DMS114 treated with DMSO at 0.1 percent for 48 hours (cell line): ENCODE data around the gene GSTT2B.
"Not testable (repeated sequence)": the region's sequence is repeated elsewhere in the genome, so short reads cannot be mapped to it uniquely, and the experiment has no call there.

ENCODE experiments used
- DNase-seq: peaks from one replicate; lab custom pipeline; 2025; ENCODE audit not compliant: unreplicated experiment; lab: John Stamatoyannopoulos, UW

GSTT2B gene

DNA sequence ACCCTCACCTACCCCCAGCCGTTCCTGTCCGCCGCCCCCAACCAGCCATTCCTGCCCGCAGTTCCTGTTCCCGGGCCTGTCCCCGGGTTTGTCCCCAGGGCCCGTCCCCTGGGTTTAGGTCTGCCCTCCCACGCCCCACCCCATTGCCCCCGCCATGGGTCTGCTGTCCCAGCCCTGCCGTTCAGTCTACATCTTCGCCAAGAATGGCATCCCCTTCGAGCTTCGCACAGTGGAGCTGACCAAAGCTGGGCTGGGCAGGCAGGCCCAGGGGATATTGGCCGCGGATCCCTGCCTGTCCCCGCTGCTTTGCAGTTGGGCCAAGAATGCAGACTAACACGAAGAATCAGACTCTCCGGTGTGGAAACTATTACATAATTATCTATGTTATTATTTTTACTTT, 11.2 kb downstream of the GSTT2B start:
- DNase-seq, result not testable (repeated sequence)

DNA sequence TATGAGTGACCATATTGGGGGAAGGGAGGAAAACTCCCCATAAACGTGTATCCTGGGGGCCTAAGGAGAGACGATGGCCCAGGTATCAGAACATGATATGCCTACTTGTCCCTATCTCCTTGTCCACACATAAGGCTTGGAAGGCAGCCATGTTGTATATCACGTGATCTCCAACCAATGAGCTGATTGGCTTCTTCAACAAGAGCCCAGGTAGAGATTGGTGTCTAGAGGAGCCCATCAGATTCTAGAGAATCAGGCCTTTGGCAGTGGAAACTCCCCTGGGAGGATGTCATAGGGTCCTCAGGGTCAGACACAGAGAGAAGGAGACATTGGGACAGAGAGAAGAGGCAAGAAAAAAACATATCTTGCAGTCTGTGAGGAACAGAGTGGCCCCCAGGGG, 13.6 kb downstream of the GSTT2B start:
- DNase-seq, result not testable (repeated sequence)

DNA sequence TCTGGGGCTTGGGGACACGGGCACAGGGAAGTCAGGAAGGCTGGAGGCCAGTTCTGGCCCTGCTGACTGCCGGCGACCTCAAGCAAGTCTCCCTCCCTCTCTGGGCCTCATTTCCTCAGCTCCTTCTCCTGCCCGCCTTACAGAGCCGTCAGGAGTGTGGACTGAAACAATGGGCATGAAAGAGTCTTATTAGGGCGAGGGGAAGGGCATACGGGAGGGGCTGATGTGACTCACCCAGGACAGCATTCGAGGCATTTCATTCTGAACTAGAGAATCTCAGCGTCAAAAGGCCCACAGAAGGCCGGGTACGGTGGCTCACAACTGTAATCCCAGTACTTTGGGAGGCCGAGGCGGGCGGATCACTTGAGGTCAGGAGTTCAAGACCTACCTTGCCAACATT, 20.8 kb downstream of the GSTT2B start:
- not testable (repeated sequence) for DNase-seq

DNA sequence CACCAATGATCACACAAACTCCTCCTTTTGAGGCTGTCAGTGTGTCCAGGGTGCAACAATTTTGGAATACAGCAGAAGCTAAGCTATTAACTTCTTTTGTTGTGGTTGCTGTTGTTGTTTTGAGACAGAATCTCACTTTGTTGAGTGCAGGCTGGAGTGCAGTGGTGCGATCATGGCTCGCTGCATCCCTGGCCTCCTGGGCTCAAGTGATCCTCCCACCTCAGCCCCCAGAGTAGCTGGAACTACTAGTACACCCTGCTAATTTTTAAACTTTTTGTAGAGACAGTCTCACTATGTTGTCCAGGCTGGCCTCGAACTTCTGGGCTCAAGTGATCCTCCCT, 22.0 kb downstream of the GSTT2B start:
- no peak for DNase-seq

DNA sequence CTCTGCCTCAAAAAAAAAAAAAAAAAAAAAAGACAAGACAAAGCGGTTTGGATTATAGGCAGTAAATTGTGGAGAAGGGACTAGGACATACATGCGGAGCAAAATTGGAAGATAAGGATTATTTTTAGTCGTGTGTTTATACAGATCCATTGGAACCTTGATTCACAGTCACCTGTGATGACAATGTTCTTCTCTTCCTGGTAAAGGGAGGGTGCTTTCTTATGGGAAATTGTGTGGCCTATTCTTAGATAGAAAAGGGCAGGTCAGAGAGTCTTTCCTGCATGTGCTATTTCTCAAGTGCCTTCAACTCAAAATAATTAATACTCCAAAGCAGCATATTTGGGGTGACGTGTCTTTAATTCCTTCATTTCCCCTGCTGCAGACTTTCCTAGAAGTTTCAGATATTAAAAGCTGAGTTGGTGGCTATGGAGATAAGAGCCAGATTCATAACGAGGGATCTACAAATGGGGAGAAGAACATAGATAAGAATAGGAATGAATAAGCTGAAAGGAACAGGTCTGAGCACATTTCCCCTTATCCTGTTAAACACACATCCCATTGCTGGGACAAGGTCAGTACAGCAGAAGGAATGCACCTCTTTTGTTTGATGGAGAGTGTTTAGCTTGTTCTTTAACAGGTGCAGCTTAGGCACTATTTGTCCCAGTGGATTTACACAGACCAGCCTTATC, 22.5 kb downstream of the GSTT2B start:
- no peak for DNase-seq

DNA sequence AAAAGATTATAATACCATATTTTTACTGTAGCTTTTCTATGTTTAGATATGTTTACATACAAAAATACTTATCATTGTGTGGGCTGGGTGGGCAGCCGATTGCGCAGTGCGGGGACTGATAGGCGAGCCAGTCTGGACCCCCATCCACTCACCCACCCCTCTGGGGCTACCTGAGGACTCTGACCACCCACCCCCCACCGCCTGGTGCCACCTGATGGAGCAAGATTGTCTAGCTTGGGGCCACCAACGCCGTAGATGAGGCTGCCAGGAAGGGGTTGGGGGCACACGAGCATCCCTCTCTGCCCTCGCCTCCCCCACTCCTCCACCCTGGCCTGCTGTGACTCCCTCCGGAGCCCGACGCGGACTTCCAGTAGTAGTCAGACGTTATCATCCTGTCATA, 34.4 kb downstream of the GSTT2B start:
- no peak for DNase-seq

DNA sequence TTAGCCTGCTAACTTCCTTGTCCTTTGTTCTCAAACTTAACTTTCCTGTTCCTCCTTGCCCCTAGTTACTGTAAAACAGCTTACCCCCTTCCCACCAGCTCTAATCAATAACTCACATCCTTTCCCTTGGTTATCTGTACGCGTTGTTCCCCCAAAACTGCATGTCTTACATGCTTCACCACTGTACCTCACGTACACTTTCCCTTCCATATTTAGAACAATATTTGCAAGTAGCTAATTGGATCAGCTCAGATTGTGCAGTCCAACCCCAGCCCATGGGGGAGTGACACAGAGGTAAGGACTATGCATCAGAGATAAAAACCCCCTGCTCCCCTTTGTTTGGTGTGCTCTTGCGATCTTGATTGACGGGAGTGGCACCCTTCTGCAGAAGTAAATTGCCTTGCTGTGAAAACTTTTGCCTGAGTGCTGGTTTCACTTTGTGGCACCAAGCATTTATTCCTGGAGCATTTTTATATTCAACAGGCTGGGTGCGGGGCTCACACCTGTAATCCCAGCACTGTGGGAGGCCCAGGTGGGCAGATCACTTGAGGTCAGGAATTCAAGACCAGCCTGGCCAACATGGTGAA, 35.9 kb downstream of the GSTT2B start:
- no peak for DNase-seq

DNA sequence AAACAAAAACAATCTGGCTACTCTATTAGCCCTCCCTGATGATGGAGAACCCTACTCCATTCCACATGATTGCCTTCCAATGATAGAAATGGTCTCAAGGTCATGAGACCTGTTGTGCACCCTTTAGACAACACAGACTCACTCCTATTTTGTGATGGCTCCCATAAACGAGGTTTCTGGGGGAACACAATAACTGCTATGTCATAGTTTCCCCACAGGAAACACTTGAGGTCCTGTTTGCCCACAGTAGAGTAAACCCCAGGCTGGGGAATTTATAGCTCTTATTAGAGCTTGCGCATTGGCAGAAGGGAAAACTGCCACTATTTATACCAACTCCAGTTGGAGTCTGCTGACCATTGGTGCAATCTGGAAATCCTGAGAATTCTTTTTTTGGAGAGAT, 38.1 kb downstream of the GSTT2B start:
- no peak for DNase-seq

DNA sequence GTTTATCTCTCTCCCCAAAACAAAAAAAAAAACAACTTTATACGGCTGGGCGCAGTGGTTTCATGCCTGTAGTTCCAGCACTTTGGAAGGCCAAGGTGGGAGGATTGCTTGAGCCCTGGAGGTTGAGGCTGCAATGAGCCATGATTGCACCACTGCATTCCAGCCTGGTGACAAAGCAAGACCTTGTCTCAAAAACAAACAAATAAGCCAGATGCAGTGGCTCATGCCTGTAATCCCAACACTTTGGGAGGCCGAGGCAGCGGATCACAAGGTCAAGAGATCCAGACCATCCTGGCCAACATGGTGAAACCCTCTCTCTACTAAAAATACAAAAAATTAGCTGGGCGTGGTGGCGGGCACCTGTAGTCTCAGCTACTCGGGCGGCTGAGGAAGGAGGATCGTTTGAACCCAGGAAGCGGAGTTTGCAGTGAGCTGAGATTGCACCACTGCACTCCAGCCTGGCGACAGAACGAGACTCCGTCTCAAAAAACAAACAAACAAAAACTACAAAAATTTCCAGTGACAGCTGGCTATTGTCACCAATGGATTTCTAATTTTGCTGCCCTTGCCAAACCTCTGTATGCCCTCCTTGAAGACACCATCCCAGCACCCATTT, 39.3 kb downstream of the GSTT2B start:
- not testable (repeated sequence) for DNase-seq

DNA sequence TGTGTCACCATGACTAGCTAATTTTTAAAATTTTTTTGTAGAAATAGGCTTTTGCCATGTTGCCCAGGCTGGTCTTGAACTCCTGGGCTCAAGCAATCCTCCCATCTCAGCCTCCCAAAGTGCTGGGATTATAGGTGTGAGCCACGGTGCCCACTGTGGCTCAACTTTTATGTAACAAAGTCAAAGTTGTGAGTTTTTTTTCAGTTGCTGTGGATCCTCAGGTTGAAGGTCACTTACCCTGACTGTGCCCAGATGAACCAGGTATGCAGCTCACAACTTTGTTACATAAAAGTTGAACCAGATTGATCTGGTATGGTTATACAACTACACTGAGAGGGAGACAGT, 40.8 kb downstream of the GSTT2B start:
- not testable (repeated sequence) for DNase-seq

DNA sequence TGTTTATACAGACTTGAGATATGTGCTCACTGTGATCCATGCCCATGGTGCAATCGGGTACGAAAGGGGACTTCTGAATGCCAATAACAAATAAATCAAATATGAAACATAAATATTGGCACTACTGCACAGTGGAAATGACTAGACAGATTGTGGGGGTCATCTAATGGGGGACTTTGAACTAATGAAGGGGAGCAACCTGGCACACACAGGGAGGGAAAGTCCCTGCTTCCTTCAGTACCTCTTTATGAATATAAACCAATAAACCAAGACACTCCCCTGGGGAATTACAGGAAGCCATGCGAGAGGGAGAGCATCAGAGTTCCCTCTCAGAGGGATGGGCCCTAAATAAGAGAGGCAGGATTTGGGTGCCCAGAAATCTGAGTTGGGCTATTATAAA, 45.7 kb downstream of the GSTT2B start:
- no peak for DNase-seq

DNA sequence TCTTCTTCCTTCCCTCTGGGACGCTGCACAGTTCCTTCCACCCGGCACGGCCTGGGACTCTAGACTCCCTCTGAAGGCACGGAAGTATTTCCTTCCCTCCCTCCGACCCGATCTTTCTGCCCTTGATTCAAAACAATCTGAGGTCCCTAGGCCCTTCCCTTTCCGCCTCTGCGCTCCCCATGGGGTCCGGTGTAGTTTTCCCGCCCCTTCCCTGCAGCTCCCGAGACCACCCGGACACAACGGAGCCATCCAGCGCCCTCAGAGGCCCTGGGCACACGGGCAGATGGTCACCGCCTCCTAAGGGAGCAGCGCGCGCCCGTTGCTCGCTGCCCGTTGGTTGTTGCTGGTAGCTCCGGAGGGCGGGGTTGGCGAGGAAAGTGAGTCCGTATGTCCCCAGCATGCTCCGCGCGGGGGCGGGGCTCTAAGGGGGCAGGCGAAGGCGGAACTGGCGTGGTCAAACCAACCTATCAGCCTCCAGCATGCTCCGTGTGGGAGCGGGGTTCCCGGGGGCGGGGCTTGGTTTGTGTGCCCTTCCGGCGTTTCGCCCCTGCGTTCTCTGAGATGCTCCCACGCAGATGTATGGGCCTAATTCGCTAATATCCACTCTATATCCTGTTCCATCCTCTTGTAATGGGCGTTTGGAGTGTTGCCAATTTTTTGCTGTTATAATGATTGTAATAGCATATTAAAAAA, 47.2 kb downstream of the GSTT2B start:
- peak; percentile 86 for DNase-seq

DNA sequence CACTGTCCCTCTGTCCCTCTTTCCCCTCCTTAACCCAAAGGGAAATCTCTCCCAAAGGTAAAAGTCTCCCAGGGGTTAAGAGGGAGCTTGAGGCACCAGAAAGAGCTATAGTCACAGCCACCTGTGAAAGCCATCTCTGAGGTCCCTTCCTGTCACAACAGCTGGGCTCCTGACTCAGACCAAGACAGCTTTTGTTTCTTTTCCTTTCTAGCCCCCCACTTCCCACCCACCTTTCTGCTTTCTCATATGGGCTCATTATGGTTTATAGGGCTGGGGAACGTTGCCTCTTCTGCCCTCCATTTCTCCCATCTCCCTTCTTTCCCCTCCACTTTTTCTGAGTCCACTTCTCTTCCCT, 47.7 kb downstream of the GSTT2B start:
- DNase-seq, result no peak

DNA sequence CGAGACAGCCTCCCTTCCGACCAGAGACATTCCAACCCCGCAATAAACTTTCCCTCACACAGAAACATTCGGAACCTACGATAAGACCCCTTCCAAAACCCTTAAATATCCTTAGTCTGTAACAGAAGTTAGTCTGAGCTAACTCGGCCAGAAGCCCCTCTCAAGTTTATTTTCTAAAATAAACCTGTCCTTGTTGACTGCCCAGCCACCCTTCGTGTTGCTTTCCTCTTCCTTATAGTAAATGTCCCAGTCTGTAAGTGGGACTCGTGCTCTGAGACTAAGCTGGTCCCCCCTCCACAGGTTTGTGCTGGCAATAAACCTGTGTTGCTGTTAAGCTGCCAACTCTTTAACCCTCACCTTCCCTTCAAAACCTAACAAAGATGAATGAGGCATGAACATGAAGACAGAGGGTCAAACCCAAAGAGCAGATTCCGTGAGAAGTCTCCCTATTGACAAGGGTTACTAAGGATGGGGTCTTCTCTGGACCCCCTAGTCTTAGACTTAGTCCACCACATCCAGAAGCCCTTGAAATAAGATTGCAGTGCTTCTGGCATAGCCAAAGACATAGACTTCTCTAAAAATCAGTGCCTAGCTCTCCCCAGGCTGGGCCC, 48.6 kb downstream of the GSTT2B start:
- no peak for DNase-seq

DNA sequence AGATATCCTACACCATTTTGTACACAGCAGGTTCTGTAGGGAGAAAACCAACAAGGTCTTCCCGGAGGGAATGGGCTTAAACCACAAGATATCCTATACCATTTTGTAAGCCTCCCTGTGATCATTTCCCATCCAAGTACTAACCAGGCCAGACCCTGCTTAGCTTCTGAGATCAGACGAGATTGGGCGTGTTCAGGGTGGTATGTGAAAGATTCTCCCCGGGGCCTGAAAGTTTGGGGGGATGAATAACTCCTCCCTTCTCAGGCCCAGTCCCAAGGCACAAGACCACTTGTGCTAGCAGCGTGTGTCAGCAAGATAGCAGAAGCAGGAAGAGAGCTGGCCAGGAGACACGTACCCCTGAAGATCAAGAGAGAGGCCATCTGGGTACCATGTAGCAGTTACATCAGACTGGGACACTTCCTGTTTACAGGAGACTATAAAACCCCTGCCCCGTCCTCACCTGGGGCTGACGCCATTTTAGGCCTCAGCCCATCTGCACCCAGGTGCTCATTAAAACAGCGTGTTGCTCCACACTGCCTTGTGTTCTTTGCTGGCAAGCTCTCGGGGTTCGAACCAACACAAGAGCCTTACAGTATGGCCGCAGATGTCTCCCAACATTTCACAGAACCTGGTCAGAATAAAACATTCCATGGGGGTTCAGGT, 49.5 kb downstream of the GSTT2B start:
- no peak for DNase-seq

DNA sequence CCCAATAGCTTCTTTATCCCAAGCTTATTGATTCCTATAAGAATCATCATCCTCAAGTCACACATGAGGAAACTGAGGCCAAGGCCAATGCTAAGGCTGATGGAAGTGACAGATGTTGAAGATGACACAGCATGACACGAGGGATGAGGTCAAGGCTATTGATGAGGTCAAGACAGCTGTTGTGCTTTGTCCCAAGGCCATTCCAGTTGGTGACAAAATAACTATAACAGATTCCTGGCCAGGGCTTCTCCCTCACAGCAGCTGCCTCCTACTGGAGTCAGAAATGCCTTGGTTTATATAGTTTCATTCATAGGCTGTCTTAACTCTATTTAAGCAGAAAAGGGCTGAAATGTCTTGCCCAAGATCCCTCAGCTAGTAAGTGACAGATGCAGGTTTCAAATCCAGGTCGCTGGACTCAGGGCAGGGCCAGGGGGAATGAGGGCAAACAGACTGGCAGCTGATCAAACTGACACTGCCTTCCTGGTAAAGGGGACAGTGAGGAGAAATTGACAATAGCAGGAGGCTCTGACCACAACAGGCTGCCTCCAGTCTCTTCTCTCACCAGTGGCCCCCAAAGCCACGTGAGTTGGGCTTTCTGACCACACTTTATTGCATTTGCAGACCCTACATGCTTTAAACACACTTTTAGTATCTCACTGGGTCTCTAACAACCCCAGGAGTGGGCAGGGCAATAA, 50.4 kb downstream of the GSTT2B start:
- DNase-seq, result no peak

DNA sequence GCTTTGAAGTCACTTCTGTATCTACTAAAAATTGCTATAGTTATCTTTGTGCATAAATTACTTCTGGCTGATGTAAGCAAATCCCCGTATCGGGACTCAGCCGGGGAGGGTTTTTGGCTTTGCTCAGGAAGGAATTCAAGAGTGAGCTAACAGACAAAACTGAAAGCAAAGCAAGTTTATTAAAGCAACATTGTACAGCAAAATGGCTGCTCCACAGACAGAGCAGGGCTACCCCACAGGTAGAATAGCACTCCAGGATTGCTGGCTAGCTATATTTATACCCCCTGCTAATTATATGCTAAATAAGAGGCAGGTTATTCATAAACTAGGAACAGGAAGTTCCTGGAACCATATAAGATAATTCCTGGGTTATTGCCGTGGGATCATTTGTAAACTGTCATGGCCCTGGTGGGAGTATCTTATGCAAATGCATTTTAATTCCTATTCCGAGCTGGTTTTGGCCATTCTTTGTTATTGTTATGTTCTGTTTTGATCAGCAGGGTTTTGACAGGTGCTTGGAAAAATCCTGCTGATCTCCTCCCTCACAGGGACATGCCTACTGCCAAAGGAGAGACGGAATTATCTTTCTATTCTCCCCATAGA, 51.6 kb downstream of the GSTT2B start:
- no peak for DNase-seq

DNA sequence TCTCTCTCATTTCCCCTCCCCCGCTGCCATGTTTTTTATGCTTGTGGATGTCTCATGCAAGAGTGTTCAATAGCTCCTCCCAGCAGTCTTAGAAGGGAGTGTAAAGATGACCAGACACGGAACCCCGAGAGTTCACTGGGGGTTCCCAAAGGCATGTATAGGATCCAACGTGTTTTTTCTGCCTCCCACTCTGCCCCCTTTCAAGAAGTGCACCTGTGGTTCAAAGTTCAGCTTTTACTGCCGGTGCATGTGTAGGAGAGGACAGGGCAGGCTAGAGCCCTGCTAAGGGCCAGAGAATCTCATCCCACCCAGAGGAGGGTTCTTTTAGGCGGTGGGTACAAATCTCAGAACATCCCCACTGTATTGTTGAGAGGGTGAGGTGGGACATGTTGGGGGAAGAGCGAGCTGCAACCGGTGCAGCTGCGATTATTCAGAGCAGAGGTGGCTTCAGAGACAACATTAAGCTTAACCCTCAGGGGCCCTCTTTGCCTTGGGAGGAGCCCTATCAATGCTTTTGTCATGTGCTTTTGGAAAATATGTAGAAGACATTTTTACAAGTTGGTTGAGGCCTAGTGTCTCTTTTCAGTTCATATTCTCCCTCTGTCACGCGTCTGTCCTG, 52.3 kb downstream of the GSTT2B start:
- DNase-seq, result no peak

DNA sequence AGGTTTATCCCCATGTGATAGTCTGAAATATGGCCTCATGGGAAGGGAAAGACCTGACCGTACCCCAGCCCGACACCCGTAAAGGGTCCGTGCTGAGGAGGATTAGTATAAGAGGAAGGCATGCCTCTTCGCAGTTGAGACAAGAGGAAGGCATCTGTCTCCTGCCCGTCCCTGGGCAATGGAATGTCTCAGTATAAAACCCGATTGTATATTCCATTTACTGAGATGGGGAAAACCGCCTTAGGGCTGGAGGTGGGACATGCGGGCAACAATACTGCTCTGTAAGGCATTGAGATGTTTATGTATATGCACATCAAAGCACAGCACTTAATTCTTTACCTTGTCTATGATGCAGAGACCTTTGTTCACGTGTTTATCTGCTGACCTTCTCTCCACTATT, 53.6 kb downstream of the GSTT2B start:
- DNase-seq, result not testable (repeated sequence)
